ENCODE measurements around the gene GAB3.
"Not testable (repeated sequence)": the region's sequence is repeated elsewhere in the genome, so short reads cannot be mapped to it uniquely, and the experiment has no call there.

GRCh38 chrX:154643708-154644107, 107.2 kb downstream of the GAB3 start:
- TF ChIP-seq CTCF (IDR thresholded peaks at IDR 0.05); USF1 (CRISPR knock-in tag; IDR thresholded peaks at IDR 0.05); SOX15 (CRISPR knock-in tag; IDR thresholded peaks at IDR 0.05); ZNF281 (CRISPR knock-in tag; IDR thresholded peaks at IDR 0.05); AR (CRISPR knock-in tag; IDR thresholded peaks at IDR 0.05); IRF2 (CRISPR knock-in tag; IDR thresholded peaks at IDR 0.05; ENCODE audit: borderline replicate concordance, low read depth); JUN (CRISPR knock-in tag; IDR thresholded peaks at IDR 0.05); FOXP4 (CRISPR knock-in tag; IDR thresholded peaks at IDR 0.05); ZNF416 (CRISPR knock-in tag; IDR thresholded peaks at IDR 0.05); OVOL2 (CRISPR knock-in tag; IDR thresholded peaks at IDR 0.05; ENCODE audit: borderline replicate concordance): not testable (repeated sequence)

Measured in WTC11 (cell line).